HCT116 (cell line): ENCODE data around the gene SEMA6A. TPM values are rescaled to one million over a fixed set of nuclear protein-coding genes. Genes with fewer than 3 reads are reported as not detected.

Source experiments
- ATAC-seq: fragments of 200-7000 bp; cut with Tn5 transposase; 2 replicates; pipeline ENCODE4 v1.9.1; 2020; ENCODE audit warnings: mild to moderate bottlenecking, moderate library complexity
- BruUV-seq: library from RNA; stranded (reverse); fragments of 400-500 nt; replicated peaks from 2 replicates; lab custom pipeline; 2021; lab: Mats Ljungman, UMichigan
- CTCF ChIA-PET: fragments of 300-600 bp; sonication (Branson Sonifier 250); formaldehyde crosslinking; loops from one replicate; lab custom pipeline; 2021; ENCODE audit warnings: antibody characterized with exemption; lab: Charles Lee
- POLR2A ChIA-PET: fragments of 300-600, 350-600 bp; sonication (Branson Sonifier 250); formaldehyde crosslinking; loops from one replicate; lab custom pipeline; 2021; ENCODE audit warnings: antibody characterized with exemption; lab: Charles Lee
- RAD21 ChIA-PET, 2 experiments: fragments of 300-600 bp; sonication (Branson Sonifier 250); formaldehyde crosslinking; loops; one replicate each; lab custom pipeline; 2023; ENCODE audit warnings: low total read pairs in 2 of 2; ENCODE audit not compliant: uncharacterized antibody in 2 of 2, unreplicated experiment in 2 of 2, low non-redundant PET in 1 of 2; lab: Charles Lee
- DNase-seq: peaks from one replicate; pipeline ENCODE4 v3.0.0-alpha.2; 2010; ENCODE audit warnings: low read depth, low spot score
- H2AFZ ChIP-seq: fragments of 200-600 bp; shearing (Covaris generic), sonication (generic); 2 replicates; pipeline ENCODE4 v1.6.1; 2017; ENCODE audit warnings: low read depth, mixed run types, mixed read lengths, antibody characterized with exemption, low read length; ENCODE audit not compliant: poor library complexity, severe bottlenecking
- H3K27ac ChIP-seq: 2 replicates; pipeline ENCODE4 v1.5.1; 2012; ENCODE audit warnings: low read depth, low read length
- H3K27me3 ChIP-seq: fragments of 200-600 bp; sonication (generic); 2 replicates; pipeline ENCODE4 v1.6.1; 2016; ENCODE audit warnings: mixed run types, low read length, mixed read lengths; ENCODE audit not compliant: insufficient read depth
- H3K36me3 ChIP-seq, 2 experiments: fragments of 200-500 bp in 1 of 2; fragments of 200-600 bp in 1 of 2; sonication (Bioruptor generic) in 1 of 2; sonication (generic) in 1 of 2; 2 replicates each; pipeline versions ENCODE4 v1.5.1 to v1.6.1; 2014 to 2016; ENCODE audit warnings: low read length in 2 of 2, inconsistent platforms in 1 of 2, mixed read lengths in 1 of 2, mixed run types in 1 of 2; ENCODE audit not compliant: insufficient read depth in 2 of 2, control insufficient read depth in 1 of 2
- H3K4me1 ChIP-seq, 2 experiments: fragments of 200-600 bp in 1 of 2; sonication (generic) in 1 of 2; 2 replicates each; pipeline versions ENCODE4 v1.5.1 to v1.6.1; 2012 to 2017; ENCODE audit warnings: low read length in 2 of 2, inconsistent platforms in 1 of 2, mild to moderate bottlenecking in 1 of 2, mixed read lengths in 1 of 2, mixed run types in 1 of 2, moderate library complexity in 1 of 2; ENCODE audit not compliant: insufficient read depth in 2 of 2, control insufficient read depth in 1 of 2
- H3K4me2 ChIP-seq: fragments of 200-600 bp; sonication (generic); 2 replicates; pipeline ENCODE4 v1.6.1; 2017; ENCODE audit warnings: mixed run types, low read length, mixed read lengths
- H3K4me3 ChIP-seq, 2 experiments: fragments of 200-600 bp in 1 of 2; sonication (generic) in 1 of 2; replicated peaks in 1 of 2; 2 replicates each; pipeline ENCODE4 v1.5.1; 2011 to 2016; ENCODE audit warnings: low read length in 2 of 2, control low read depth in 1 of 2, low read depth in 1 of 2, mild to moderate bottlenecking in 1 of 2, mixed read lengths in 1 of 2, mixed run types in 1 of 2
- H3K79me2 ChIP-seq: fragments of 200-600 bp; sonication (generic); 2 replicates; pipeline ENCODE4 v1.6.1; 2017; ENCODE audit warnings: mild to moderate bottlenecking, mixed run types, low read length, moderate library complexity, mixed read lengths; ENCODE audit not compliant: insufficient read depth
- H3K9ac ChIP-seq: fragments of 200-600 bp; sonication (generic); 2 replicates; pipeline ENCODE4 v1.6.1; 2016; ENCODE audit warnings: low read length, mixed read lengths
- H3K9me2 ChIP-seq: fragments of 200-600 bp; sonication (generic), shearing (Covaris generic); 2 replicates; pipeline ENCODE4 v1.6.1; 2017; ENCODE audit warnings: mixed run types, mild to moderate bottlenecking, moderate library complexity; ENCODE audit not compliant: insufficient read depth
- H3K9me3 ChIP-seq, 2 experiments: fragments of 200-500 bp in 1 of 2; fragments of 200-600 bp in 1 of 2; sonication (Bioruptor generic) in 1 of 2; sonication (generic) in 1 of 2; 2 replicates each; pipeline ENCODE4 v1.6.1; 2014 to 2017; ENCODE audit warnings: low read length in 2 of 2, mixed read lengths in 2 of 2, inconsistent platforms in 1 of 2, low read depth in 1 of 2, mild to moderate bottlenecking in 1 of 2, mixed run types in 1 of 2, moderate library complexity in 1 of 2; ENCODE audit not compliant: control insufficient read depth in 1 of 2, insufficient read depth in 1 of 2
- H4K20me1 ChIP-seq: fragments of 200-600 bp; sonication (generic), shearing (Covaris generic); 2 replicates; pipeline ENCODE4 v1.6.1; 2017; ENCODE audit warnings: mixed run types, mild to moderate bottlenecking, moderate library complexity; ENCODE audit not compliant: insufficient read depth
- CEBPB ChIP-seq: IDR thresholded peaks from 2 replicates; pipeline ENCODE4 v1.6.1; 2012; ENCODE audit warnings: low read depth
- CTCF ChIP-seq, 3 experiments: fragments of 200-600 bp in 1 of 3; sonication (generic) in 1 of 3; IDR thresholded peaks in 2 of 3; conservative IDR thresholded peaks in 1 of 3; 2 replicates each; pipeline ENCODE4 v1.5.1; 2012 to 2017; ENCODE audit warnings: low read depth in 2 of 3, low read length in 2 of 3, antibody characterized with exemption in 1 of 3, borderline replicate concordance in 1 of 3, control low read depth in 1 of 3, mild to moderate bottlenecking in 1 of 3, mixed read lengths in 1 of 3, mixed run types in 1 of 3, moderate library complexity in 1 of 3; ENCODE audit not compliant: insufficient read depth in 1 of 3
- EGR1 ChIP-seq: IDR thresholded peaks from 2 replicates; pipeline ENCODE4 v1.6.1; 2012; ENCODE audit warnings: low read depth
- ELF1 ChIP-seq: IDR thresholded peaks from 2 replicates; pipeline ENCODE4 v1.6.1; 2012; ENCODE audit warnings: low read depth, borderline replicate concordance
- POLR2AphosphoS5 ChIP-seq: IDR thresholded peaks from 2 replicates; pipeline ENCODE4 v1.6.1; 2011; ENCODE audit warnings: mild to moderate bottlenecking, low read depth, low read length, moderate library complexity
- SIN3A ChIP-seq: IDR thresholded peaks from 2 replicates; pipeline ENCODE4 v1.6.1; 2012; ENCODE audit warnings: low read depth
- SP1 ChIP-seq: IDR thresholded peaks from 2 replicates; pipeline ENCODE4 v1.6.1; 2012; ENCODE audit warnings: low read depth
- SRF ChIP-seq: IDR thresholded peaks from 2 replicates; pipeline ENCODE4 v1.6.1; 2012; ENCODE audit warnings: low read depth
- TCF7L2 ChIP-seq: IDR thresholded peaks from 2 replicates; pipeline ENCODE4 v1.7.0; 2011; ENCODE audit warnings: borderline replicate concordance, inconsistent platforms; ENCODE audit not compliant: insufficient read depth, insufficient read length; ENCODE audit errors: extremely low read depth
- intact Hi-C: fragments of 100-400 bp; cut with micrococcal nuclease; formaldehyde crosslinking; loops from 2 replicates; pipeline ENCODE4 v1.10.0; 2022
- total RNA-seq: library from RNA; stranded (reverse); gene quantifications from one replicate; pipeline ENCODE4 v1.2.1, GENCODE V29; 2021; ENCODE audit not compliant: unreplicated experiment
- TF ChIP-seq, protein P1 (sequence below): IDR thresholded peaks from 2 replicates; pipeline ENCODE4 v1.6.1; 2012

Gene SEMA6A
- total RNA-seq, 1 experiment from 2014 or later: 6.7 TPM

GRCh38 chr5:116486588-116486987 is 88.0 kb downstream of the SEMA6A start:
- no peak for TF ChIP-seq SIN3A
- no peak for TF ChIP-seq POLR2AphosphoS5
- no peak for TF ChIP-seq ELF1
- TF ChIP-seq, protein P1, sequence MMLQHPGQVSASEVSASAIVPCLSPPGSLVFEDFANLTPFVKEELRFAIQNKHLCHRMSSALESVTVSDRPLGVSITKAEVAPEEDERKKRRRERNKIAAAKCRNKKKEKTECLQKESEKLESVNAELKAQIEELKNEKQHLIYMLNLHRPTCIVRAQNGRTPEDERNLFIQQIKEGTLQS: no peak
- no peak for TF ChIP-seq SRF
- TF ChIP-seq CEBPB: no peak
- TF ChIP-seq CTCF (IDR thresholded peaks at IDR 0.05 in 2 of 3, conservative IDR thresholded peaks at IDR 0.05 in 1 of 3; ENCODE audit: borderline replicate concordance in 1 of 3, insufficient read depth in 1 of 3, low read depth in 2 of 3, low read length in 2 of 3): no peak
- no peak for TF ChIP-seq SP1
- TF ChIP-seq EGR1: no peak
- TF ChIP-seq TCF7L2: no peak
- Histone ChIP-seq H3K27ac (no peak overlapping the region), H3K4me3 (no peak overlapping the region), H3K36me3 (no peaks in the 10 kb centered on the region), H3K4me2 (no peak overlapping the region), H4K20me1 (no peaks in the 10 kb centered on the region), H3K9me3 (no peaks in the 10 kb centered on the region), H3K27me3 (no peaks in the 10 kb centered on the region), H2AFZ (no peak overlapping the region), H3K9me2 (no peaks in the 10 kb centered on the region), H3K9ac (no peak overlapping the region), H3K79me2 (no peaks in the 10 kb centered on the region), H3K4me1 (no peaks in the 10 kb centered on the region)
- CTCF ChIA-PET: no interaction called here
- RAD21 ChIA-PET: no interaction called here
- DNase-seq: no peak
- ATAC-seq: no peak
- intact Hi-C loops: no loop called here
- BruUV-seq: no TSS peak
- POLR2A ChIA-PET: no interaction called here
